Activated T-helper 17 cell treated with anti-CD3 and anti-CD28 coated beads, Interleukin-2, amount 50 U/mL, for 72 hours (primary cell): ENCODE results near the gene PDZD8. TPM values are rescaled to one million over a fixed set of nuclear protein-coding genes. Genes with fewer than 3 reads are reported as not detected.

Experiments
- ATAC-seq: fragments of 150-1000 bp; cut with Tn5 transposase; replicated peaks from 2 replicates; pipeline ENCODE4 v1.10.0; 2021; ENCODE audit warnings: mild to moderate bottlenecking, moderate library complexity
- H3K27ac Mint-ChIP-seq: one replicate; pipeline ENCODE4 v1.8.0; 2022; ENCODE audit warnings: mixed read lengths
- H3K27me3 Mint-ChIP-seq: one replicate; pipeline ENCODE4 v1.8.0; 2022; ENCODE audit warnings: mixed read lengths
- H3K36me3 Mint-ChIP-seq: one replicate; pipeline ENCODE4 v1.8.0; 2022; ENCODE audit warnings: low read depth, mild to moderate bottlenecking, mixed read lengths
- H3K4me1 Mint-ChIP-seq: one replicate; pipeline ENCODE4 v1.8.0; 2022; ENCODE audit warnings: mixed read lengths
- H3K4me3 Mint-ChIP-seq: one replicate; pipeline ENCODE4 v1.8.0; 2022; ENCODE audit warnings: mild to moderate bottlenecking, mixed read lengths
- H3K9me3 Mint-ChIP-seq: one replicate; pipeline ENCODE4 v1.8.0; 2022; ENCODE audit warnings: mixed read lengths
- total RNA-seq, 2 donors: library from RNA; stranded (reverse); gene quantifications; one replicate each; pipeline ENCODE4 v1.2.3, GENCODE V29; 2022

Gene PDZD8
- total RNA-seq, 2 donors from 2014 or later = 14.7 to 15.6 TPM

DNA sequence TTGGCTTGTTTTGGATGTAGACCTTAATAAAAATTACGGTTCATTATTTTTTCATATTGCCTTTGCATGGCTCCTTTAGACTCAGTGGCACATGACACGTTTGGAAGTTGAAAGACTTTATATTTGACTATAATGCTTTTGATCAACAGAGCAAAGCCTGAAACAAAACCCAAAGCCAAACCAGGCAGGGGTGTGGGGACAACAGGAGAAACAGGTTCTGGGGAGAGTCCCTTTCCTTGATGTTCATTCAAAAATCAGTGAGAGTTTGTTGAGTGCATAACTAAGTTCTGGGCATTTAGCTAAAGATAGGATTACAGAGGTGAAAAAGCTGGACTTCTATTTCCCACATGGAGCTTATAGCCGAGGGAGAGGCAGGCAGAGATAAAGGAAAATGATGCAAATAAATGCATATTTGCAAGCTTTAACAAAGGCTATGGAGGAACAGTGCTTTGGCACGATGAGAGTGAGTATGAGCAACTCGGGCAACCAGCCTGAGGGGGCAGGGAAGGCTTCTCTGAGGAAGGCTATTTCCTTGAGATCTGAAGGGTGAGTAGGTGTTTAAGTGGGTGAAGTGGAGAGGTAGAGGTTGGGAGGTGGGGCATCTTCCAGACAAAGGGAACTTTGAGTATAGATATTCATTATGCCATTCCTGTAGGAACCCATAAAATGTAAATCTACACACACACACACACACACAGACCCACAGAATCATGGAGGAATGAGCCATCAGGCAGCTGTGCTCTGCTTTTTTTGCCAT is 34.5 kb upstream of the PDZD8 start:
- ATAC-seq = no peak
- no peaks in the 10 kb centered on the region for H3K4me1 Mint-ChIP-seq
- H3K4me3 Mint-ChIP-seq = no peak overlapping the region
- peaks cover 24% of the 10 kb centered on the region for H3K27me3 Mint-ChIP-seq
- H3K9me3 Mint-ChIP-seq = no peaks in the 10 kb centered on the region
- H3K27ac Mint-ChIP-seq = no peak overlapping the region
- H3K36me3 Mint-ChIP-seq = no peaks in the 10 kb centered on the region

GRCh38 chr10:117408436-117409384 is 33.5 kb upstream of the PDZD8 start:
- H3K4me1 Mint-ChIP-seq = no peaks in the 10 kb centered on the region
- H3K4me3 Mint-ChIP-seq = no peak overlapping the region
- no peak for ATAC-seq
- H3K9me3 Mint-ChIP-seq = no peaks in the 10 kb centered on the region
- peaks cover 18% of the 10 kb centered on the region for H3K27me3 Mint-ChIP-seq
- H3K36me3 Mint-ChIP-seq = no peaks in the 10 kb centered on the region
- no peak overlapping the region for H3K27ac Mint-ChIP-seq

DNA sequence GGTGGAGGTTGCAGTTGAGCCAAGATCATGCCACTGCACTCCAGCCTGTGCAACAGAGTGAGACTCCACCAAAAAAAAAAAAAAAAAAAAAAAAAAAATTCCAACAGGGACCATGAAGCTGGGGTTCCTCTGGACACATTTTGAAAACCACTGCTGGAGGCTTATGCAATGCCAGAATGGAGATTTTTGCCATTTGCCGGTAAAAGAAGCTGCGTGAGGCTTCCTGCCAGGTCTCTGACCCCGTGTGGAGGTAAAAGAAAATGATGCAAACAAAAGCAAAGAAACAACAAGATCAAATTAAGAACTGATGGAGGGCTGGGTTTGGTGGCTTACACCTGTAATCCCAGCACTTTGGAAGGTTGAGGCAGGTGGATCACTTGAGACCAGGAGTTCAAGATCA is 30.5 kb upstream of the PDZD8 start:
- no peaks in the 10 kb centered on the region for H3K9me3 Mint-ChIP-seq
- no peak for ATAC-seq
- H3K4me3 Mint-ChIP-seq = no peak overlapping the region
- H3K27me3 Mint-ChIP-seq = peaks cover 9% of the 10 kb centered on the region
- H3K4me1 Mint-ChIP-seq = no peaks in the 10 kb centered on the region
- no peaks in the 10 kb centered on the region for H3K36me3 Mint-ChIP-seq
- no peak overlapping the region for H3K27ac Mint-ChIP-seq

DNA sequence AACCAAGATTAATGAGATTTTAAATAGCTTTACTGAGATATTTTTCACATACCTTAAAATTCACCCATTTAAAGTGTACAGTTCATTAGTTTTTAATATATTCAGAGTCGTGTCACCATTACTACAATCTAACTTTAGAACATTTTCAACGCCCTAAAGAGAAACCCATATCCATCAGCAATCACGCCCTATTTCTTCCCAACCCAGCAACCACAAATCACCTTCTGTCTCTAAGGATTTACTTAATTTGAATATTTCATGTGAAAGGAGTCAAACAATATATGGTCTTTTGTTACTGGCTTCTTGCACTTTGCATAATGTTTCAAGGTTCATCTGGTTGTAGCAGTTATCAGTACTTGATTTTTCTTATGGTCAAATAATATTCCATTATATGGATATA is 25.1 kb upstream of the PDZD8 start:
- Mint-ChIP-seq H3K36me3 (no peaks in the 10 kb centered on the region), H3K27ac (no peak overlapping the region), H3K4me1 (no peaks in the 10 kb centered on the region), H3K27me3 (peaks cover 7% of the 10 kb centered on the region), H3K9me3 (no peaks in the 10 kb centered on the region), H3K4me3 (no peak overlapping the region)
- ATAC-seq = no peak

- H3K27me3 Mint-ChIP-seq = peaks cover 7% of the 10 kb centered on the region
- no peak overlapping the region for H3K4me3 Mint-ChIP-seq
- no peak for ATAC-seq
These were observed 24.3 kb upstream of the PDZD8 start for GRCh38 chr10:117399341-117400196.

GRCh38 chr10:117398029-117398428 is 22.8 kb upstream of the PDZD8 start:
- Mint-ChIP-seq H3K4me1 (no peaks in the 10 kb centered on the region), H3K36me3 (no peaks in the 10 kb centered on the region), H3K9me3 (no peaks in the 10 kb centered on the region), H3K27me3 (peaks cover 11% of the 10 kb centered on the region), H3K27ac (no peak overlapping the region), H3K4me3 (no peak overlapping the region)
- no peak for ATAC-seq

More at GRCh38 chr10:117399341-117400196, 24.3 kb upstream of the PDZD8 start:
- Mint-ChIP-seq H3K4me1 (no peaks in the 10 kb centered on the region), H3K36me3 (no peaks in the 10 kb centered on the region), H3K9me3 (no peaks in the 10 kb centered on the region), H3K27ac (no peak overlapping the region)

GRCh38 chr10:117391436-117392205 is 16.4 kb upstream of the PDZD8 start:
- ATAC-seq = no peak
- no peaks in the 10 kb centered on the region for H3K4me1 Mint-ChIP-seq
- peaks cover 43% of the 10 kb centered on the region for H3K27me3 Mint-ChIP-seq
- H3K27ac Mint-ChIP-seq = no peak overlapping the region
- no peaks in the 10 kb centered on the region for H3K9me3 Mint-ChIP-seq
- H3K4me3 Mint-ChIP-seq = no peak overlapping the region
- no peaks in the 10 kb centered on the region for H3K36me3 Mint-ChIP-seq

GRCh38 chr10:117390420-117390819 is 15.2 kb upstream of the PDZD8 start:
- H3K4me1 Mint-ChIP-seq = no peaks in the 10 kb centered on the region
- no peak overlapping the region for H3K4me3 Mint-ChIP-seq
- peaks cover 50% of the 10 kb centered on the region for H3K27me3 Mint-ChIP-seq
- H3K9me3 Mint-ChIP-seq = no peaks in the 10 kb centered on the region
- ATAC-seq = no peak
- H3K36me3 Mint-ChIP-seq = no peaks in the 10 kb centered on the region
- H3K27ac Mint-ChIP-seq = no peak overlapping the region

DNA sequence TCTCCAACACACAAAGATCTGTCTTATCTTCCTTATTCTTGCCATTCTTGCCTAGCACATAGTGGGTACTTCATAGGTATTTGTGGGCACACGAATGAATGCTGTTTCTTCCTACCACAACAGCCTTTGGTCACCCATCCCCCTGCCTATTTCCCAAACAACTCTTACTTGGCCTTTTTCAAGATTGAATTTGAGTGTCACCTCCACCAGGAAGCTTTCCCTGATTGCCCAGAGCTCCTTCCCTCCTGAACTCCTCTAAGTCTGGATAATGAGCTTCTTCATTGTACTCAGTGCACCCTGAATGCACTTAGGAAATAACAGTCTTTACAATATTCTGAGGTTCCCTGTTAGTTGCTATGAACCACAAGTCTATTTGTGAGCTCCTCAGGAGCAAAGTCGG is 11.6 kb upstream of the PDZD8 start:
- no peak for ATAC-seq
- H3K27me3 Mint-ChIP-seq = peaks cover 54% of the 10 kb centered on the region
- H3K27ac Mint-ChIP-seq = no peak overlapping the region

DNA sequence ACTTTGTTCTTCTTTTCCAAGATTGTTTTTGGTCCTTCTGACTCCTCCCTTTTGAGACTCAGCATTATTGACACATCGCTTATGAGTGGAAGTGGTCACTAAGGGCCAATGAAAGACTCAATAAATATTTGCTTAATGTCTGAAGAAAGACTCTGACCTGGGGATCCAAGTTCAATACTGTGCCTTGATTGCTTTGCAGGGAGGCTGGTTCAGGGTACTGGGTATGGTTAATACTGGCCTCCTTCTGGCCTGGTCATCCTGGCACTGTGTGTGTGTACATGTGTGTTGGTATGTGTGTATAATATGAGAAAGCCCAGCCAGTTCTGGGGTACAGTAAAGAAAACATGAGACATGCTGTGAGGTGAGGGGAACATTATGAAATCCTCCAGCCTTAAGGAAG is 7.6 kb upstream of the PDZD8 start:
- no peak for ATAC-seq
- no peaks in the 10 kb centered on the region for H3K36me3 Mint-ChIP-seq
- peaks cover 53% of the 10 kb centered on the region for H3K27me3 Mint-ChIP-seq
- H3K27ac Mint-ChIP-seq = no peak overlapping the region
- H3K4me3 Mint-ChIP-seq = no peak overlapping the region
- H3K4me1 Mint-ChIP-seq = no peaks in the 10 kb centered on the region
- H3K9me3 Mint-ChIP-seq = no peaks in the 10 kb centered on the region

More for the DNA sequence above, 11.6 kb upstream of the PDZD8 start:
- no peaks in the 10 kb centered on the region for H3K9me3 Mint-ChIP-seq
- no peak overlapping the region for H3K4me3 Mint-ChIP-seq
- no peaks in the 10 kb centered on the region for H3K36me3 Mint-ChIP-seq
- H3K4me1 Mint-ChIP-seq = no peaks in the 10 kb centered on the region

- Mint-ChIP-seq H3K36me3 (peaks cover 18% of the 10 kb centered on the region), H3K4me1 (peaks cover 16% of the 10 kb centered on the region), H3K27me3 (peaks cover 15% of the 10 kb centered on the region), H3K27ac (peak overlapping the region; percentile 86), H3K9me3 (no peaks in the 10 kb centered on the region), H3K4me3 (peak overlapping the region; percentile 89)
- ATAC-seq = peak; percentile 46
These were observed 507 bp downstream of the PDZD8 start for GRCh38 chr10:117374506-117375359.

DNA sequence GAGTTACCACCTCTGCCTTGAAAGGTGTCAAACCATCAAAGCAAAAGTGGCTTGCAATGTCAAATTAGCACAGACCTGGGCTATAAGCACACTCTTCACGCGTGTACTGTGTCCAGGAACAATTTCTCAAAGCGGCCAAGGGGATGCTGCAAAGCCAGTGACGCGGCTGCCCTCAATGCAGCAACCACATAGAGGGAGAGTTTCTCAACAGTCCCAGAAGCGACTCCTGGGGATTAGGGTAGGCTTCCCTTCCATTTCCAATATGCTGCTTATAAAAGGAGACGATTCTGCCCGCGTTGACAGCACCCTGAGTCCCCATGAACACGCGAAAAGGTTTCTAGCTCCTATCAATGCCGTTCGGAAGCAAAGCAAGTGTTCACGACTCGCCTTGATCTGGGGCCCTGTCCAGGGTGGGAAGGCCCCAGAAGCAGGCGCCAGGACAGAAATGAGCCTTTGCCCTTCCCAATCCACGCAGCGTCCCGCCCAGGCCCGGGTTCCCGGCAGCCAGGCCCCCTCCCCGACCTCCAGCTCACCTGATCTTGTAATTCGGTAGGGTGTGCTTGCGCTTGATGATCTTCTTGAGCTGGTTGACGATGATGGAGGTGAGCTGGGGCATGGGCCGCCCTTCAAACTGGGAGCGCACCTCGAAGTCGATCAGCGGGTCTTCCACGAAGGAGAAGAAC is 1.3 kb downstream of the PDZD8 start:
- peak; percentile 40 for ATAC-seq
- H3K27me3 Mint-ChIP-seq = peaks cover 9% of the 10 kb centered on the region
- peaks cover 22% of the 10 kb centered on the region for H3K4me1 Mint-ChIP-seq
- H3K4me3 Mint-ChIP-seq = peak overlapping the region; percentile 89
- peaks cover 24% of the 10 kb centered on the region for H3K36me3 Mint-ChIP-seq
- no peaks in the 10 kb centered on the region for H3K9me3 Mint-ChIP-seq
- peak overlapping the region; percentile 86 for H3K27ac Mint-ChIP-seq
